Mammary epithelial cell (primary cell): ENCODE results near the gene GNG14.

Source experiments
- EZH2 ChIP-seq: IDR thresholded peaks from 2 replicates; pipeline ENCODE4 v1.6.1; 2012; ENCODE audit warnings: low read length, inconsistent platforms, borderline replicate concordance
- TF ChIP-seq, protein P1 (sequence below), 2 donors: IDR thresholded peaks in 1 of 2; conservative IDR thresholded peaks in 1 of 2; 2 replicates each; pipeline ENCODE4 v1.5.1; 2011 to 2012; ENCODE audit warnings: inconsistent platforms in 2 of 2, low read length in 2 of 2, mild to moderate bottlenecking in 2 of 2, control low read depth in 1 of 2, low read depth in 1 of 2; ENCODE audit not compliant: insufficient read depth in 1 of 2; ENCODE audit errors: extremely low read depth in 1 of 2

GRCh38 chr19:12696366-12697335 is 8.9 kb downstream of the GNG14 start, which contains the start of gene FBXW9:
- TF ChIP-seq, protein P1, sequence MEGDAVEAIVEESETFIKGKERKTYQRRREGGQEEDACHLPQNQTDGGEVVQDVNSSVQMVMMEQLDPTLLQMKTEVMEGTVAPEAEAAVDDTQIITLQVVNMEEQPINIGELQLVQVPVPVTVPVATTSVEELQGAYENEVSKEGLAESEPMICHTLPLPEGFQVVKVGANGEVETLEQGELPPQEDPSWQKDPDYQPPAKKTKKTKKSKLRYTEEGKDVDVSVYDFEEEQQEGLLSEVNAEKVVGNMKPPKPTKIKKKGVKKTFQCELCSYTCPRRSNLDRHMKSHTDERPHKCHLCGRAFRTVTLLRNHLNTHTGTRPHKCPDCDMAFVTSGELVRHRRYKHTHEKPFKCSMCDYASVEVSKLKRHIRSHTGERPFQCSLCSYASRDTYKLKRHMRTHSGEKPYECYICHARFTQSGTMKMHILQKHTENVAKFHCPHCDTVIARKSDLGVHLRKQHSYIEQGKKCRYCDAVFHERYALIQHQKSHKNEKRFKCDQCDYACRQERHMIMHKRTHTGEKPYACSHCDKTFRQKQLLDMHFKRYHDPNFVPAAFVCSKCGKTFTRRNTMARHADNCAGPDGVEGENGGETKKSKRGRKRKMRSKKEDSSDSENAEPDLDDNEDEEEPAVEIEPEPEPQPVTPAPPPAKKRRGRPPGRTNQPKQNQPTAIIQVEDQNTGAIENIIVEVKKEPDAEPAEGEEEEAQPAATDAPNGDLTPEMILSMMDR (conservative IDR thresholded peaks at IDR 0.05 in 1 of 2, IDR thresholded peaks at IDR 0.05 in 1 of 2; ENCODE audit: extremely low read depth in 1 of 2, insufficient read depth in 1 of 2, low read depth in 1 of 2, low read length in 2 of 2) = no peak
- no peak for TF ChIP-seq EZH2
